ENCODE data around the gene TSPEAR. TPM values are rescaled to one million over a fixed set of nuclear protein-coding genes. Genes with fewer than 3 reads are reported as not detected.

Gene TSPEAR
- total RNA-seq, 1 experiment from 2014 or later, result not detected

DNA sequence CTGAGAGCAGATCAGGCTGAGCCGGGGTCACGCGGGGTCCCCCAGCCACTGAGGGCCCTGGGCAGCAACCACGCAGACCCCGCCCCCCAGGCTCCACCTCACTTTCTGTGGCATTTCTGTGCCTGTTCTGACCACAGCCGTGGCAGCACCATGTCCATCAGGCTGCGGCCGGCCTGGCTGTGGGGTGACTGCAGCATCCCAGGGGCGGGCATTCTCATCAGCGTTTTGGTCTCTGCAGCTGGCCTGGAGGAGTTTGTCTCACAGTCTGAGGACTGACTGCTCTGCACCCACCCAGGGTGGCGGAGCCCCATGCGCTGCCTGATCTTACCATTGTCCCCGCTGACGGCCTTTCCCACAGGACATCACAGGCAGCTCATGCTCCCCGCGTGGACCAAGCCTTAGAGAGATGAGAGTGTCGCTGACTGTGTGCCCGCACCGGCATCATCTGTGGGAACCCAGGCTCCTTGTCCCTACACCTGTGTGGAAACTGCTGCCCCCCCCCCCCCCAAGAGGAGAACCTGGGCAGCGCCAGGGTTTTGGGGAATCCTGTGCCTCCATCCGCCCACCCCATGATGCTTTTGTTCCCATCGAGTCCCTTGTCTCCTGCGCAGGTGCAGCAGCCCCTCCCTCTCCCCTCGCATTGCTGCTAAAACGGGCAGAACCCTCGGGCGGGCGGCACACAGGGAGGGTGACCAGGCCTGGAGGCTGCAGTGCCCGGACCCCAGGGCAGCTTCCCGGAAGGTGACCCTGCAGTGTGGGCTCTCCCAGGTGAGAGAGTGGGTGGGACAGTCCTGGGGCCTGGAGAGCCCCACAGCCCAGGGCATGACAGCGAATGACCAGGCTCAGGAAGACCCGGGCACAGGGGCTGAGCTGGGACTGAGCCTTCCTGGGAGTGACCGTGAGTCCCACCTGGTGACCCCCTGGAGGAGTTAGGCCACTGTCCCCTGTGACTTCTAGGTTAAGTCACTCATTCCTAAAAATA lies 173.2 kb downstream of the TSPEAR start:
- in situ Hi-C loops (cut with HindIII; ENCODE audit: low pct_unique_long_range_greater_than_20kb, low sequenced_read_pairs), result no loop called here
- DNase-seq (ENCODE audit: low read depth), result no peak

DNA sequence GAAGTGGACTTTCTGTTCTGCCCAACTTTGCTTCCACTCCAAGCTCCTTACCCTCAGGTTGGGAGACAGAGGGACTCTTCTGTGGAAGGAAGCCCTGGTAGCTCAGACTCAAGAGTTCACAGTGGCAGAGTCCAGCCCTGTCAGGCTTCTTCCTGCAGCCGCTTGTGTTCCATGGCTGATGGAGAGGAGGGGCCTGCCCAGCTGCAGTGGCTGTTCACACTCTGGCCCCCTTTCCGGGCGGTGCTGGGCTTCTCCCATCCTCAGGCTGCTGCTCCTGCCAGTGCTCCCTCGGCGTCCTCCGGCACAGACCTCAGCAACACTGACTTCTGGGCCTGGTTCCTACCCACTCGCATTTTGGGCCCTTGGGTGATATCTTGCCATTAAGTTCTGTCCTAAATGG lies 175.4 kb downstream of the TSPEAR start:
- in situ Hi-C loops (cut with HindIII; ENCODE audit: low pct_unique_long_range_greater_than_20kb, low sequenced_read_pairs), result no loop called here
- no peak for DNase-seq (ENCODE audit: low read depth)

DNA sequence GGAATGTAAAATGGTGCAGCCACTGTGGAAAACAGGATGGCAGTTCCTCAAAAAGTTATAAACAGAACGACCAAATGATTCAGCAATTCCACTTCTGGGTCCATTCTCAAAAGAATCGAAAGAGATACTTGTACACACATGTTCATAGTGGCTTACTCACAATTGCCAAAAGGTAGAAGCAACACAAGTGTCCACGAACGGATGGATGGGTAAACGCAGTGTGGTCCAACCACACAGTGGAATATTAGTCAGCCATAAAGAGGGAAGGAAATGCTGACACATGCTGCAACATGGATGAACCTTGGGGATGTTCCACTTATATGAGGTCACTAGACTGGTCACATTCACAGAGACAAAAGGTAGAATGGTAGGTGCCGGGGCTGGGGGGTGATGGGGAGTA lies 176.7 kb downstream of the TSPEAR start:
- no peak for DNase-seq (ENCODE audit: low read depth)
- in situ Hi-C loops (cut with HindIII; ENCODE audit: low pct_unique_long_range_greater_than_20kb, low sequenced_read_pairs), result no loop called here

DNA sequence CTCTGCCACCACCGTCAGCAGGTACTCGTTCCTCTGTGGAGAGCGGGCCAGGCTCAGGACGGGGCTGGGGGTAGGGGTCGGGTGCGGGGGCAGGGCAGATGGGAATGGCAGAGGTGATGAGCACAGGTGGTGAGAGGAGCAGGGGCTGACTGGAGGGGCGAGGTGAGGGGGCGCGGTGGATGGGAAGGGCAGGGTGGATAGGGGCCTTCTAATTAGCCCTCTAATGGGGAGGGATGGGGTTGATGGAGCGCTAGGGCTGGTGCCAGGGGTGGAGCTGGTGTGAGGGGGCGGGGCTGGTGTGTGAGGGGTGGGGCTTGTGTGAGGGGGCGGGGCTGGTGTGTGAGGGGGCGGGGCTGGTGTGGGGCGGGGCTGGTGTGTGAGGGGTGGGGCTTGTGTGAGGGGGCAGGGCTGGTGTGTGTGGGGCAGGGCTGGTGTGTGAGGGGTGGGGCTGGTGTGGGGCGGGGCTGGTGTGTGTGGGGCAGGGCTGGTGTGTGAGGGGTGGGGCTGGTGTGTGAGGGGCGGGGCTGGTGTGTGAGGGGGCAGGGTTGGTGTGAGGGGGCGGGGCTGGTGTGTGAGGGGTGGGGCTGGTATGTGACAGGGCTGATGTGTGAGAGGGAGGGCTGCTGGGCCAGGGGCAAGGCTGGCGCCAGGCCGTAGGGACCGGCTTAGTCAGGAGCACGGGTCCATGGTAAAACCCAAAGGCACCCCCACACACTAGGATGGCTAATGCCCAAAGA lies 177.3 kb downstream of the TSPEAR start:
- in situ Hi-C loops (cut with HindIII; ENCODE audit: low pct_unique_long_range_greater_than_20kb, low sequenced_read_pairs), result no loop called here
- DNase-seq (ENCODE audit: low read depth), result no peak

DNA sequence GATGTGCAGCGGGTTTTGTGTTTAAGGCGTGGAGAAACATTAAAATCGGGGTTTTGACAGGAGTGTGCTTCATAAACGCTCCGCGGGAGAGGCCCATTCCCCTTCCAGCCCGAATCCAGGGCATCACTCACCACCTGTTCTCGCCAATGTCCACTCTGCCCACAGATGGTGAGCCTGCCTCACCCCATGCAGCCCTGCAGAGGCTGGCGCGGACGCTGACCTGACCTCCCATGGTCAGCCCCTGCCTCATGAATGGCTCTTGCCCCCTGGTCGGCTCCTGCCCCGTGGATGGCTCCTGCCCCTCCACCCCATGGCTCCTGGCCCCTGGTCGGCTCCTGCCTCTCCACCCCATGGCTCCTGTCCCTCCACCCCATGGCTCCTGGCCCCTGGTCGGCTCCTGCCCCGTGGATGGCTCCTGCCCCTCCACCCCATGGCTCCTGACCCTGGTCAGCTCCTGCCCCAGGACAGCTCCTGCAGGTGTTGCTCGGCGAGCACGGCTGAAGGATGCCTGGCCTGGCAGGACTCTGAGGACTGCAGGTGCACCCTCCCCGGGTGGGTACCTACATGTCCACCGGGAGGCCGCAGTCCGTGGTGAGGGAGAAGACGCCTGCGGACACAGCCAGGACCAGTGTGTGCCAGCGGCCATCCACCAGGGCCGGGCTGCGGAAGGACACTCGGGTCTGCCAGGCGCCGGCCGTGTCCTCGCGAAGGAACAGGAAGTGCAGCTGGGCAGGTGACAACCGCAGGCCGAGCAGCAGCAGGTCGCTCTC lies 178.1 kb downstream of the TSPEAR start:
- in situ Hi-C loops (cut with HindIII; ENCODE audit: low pct_unique_long_range_greater_than_20kb, low sequenced_read_pairs), result no loop called here
- no peak for DNase-seq (ENCODE audit: low read depth)

DNA sequence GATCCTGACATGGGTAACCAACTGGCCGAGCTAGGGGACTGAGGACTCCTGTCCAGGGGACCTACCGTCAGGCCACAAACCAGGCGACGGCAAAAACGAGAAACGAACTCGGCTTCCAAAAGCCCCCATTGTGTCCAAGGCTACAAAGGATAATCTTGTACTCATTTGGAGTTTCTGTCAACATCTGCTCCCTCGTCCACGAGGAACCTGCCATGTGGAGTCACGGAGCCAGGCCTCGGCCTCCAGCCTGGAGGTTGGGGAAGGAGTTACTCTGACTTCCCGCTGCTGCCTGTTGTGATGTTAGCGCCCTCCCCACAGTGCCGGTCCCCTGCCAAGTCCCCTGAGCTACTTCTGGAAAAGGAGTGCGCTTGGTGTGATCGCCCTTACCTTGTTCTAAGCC lies 178.7 kb downstream of the TSPEAR start:
- in situ Hi-C loops (cut with HindIII; ENCODE audit: low pct_unique_long_range_greater_than_20kb, low sequenced_read_pairs), result no loop called here
- DNase-seq (ENCODE audit: low read depth), result no peak

DNA sequence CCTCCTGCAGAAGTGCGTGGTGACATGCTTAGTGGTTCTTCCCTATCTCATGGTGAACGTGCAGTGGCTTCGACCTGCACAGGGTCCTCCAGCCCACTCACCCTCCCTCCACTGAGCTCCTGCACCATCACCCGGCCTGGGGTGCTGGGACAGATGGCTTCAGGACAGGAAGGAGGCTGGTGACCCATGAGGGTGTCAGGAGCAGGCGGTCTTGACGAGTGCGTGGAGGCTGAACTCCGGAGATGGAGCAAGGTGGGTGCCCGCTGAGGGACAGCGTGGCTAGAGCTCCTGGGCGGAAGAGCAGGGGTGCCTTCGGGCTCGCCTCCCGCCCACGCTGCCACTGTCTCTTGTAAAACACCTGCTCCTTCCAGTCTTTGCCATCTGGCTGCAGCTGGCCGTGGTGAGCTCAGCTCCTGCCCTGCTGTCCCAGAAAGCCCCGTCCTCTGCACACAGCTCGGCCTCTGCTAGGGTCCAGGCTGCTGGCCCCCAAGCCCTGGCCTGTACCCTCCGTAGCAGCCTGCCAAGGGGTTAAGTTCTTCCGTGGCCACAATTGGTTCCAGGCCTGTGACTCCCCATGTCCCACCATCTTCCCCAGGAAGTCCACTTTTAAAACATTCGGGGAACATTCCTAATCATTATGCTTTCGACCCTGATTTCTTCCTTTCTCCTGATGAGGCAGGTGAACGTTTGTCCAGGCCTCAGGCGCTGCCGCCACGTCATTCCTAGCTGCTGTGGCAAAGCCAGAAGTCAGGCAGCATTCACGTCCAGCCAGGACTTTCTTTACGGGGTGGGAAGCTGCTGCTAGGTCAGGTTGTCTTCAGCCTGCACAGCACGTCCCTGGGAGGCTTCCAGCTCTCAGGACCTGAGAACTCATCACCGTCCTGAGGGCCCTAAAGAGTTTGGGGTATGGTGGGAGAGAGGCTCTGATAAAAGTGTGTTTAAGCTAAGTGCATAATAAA lies 179.5 kb downstream of the TSPEAR start:
- no peak for DNase-seq (ENCODE audit: low read depth)
- in situ Hi-C loops (cut with HindIII; ENCODE audit: low pct_unique_long_range_greater_than_20kb, low sequenced_read_pairs), result no loop called here

DNA sequence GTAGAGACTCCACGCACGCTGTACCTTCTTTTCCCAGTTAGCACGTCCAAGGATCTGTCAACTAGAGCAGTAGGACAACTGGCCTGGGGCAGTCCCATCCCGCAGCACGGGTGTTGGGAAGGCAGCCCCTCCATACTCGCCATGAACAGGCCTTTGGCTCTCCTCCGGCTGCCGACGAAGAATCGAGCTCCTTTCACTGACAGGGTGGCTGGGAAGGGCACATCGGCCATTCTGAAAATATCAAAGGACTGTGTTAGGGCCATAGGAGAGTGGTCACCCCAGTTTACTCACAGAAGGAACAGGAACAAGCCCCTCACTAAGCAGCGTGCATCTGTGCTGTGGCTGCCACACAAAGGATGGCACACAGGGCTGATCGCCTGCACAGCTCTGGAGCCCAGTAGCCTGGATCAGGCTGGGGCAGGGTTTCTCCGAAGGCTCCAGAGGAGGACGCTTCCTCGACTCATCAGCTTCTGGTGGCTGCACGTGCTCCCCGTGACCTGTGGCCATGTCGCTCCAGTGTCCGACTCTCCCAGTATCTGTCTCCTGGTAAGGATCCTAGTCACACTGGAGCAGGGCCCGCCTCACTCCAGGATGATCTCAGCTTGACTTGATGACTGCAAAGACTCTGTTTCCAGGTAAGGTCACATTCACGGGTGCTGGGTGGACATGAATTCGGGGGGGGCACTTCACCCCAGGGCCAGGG lies 180.3 kb downstream of the TSPEAR start:
- DNase-seq (ENCODE audit: low read depth), result no peak
- in situ Hi-C loops (cut with HindIII; ENCODE audit: low pct_unique_long_range_greater_than_20kb, low sequenced_read_pairs), result no loop called here

DNA sequence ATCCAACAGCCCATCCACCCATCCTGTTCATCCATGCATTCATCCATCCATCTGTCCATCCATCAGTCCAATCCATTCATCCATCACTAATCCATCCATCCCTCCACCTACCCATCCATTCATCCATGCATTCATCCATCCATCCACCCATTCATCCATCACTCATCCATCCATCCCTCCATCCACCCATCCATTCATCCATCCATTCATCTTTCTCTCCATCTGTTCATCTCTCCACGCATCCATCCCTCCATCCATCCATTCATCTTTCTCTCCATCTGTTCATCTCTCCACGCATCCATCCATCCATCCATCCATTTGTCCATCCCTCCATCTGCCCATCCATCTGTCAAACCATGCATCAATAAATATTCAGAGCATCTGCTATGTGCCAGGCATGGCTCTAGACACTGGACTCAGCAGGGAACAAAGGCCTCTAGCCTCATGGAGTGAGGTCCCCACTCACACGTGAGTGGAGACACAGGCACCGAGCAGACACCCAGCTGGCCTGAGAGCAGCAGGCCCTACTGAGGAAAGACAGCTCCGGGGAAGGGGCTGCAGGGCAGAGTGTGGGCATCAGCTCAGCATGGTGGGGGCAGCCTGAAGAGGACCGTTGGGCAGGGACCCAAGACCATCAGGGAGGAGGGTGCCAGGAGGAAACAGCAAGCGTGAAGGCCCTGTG lies 181.0 kb downstream of the TSPEAR start:
- in situ Hi-C loops (cut with HindIII; ENCODE audit: low pct_unique_long_range_greater_than_20kb, low sequenced_read_pairs), result no loop called here
- DNase-seq (ENCODE audit: low read depth), result no peak

DNA sequence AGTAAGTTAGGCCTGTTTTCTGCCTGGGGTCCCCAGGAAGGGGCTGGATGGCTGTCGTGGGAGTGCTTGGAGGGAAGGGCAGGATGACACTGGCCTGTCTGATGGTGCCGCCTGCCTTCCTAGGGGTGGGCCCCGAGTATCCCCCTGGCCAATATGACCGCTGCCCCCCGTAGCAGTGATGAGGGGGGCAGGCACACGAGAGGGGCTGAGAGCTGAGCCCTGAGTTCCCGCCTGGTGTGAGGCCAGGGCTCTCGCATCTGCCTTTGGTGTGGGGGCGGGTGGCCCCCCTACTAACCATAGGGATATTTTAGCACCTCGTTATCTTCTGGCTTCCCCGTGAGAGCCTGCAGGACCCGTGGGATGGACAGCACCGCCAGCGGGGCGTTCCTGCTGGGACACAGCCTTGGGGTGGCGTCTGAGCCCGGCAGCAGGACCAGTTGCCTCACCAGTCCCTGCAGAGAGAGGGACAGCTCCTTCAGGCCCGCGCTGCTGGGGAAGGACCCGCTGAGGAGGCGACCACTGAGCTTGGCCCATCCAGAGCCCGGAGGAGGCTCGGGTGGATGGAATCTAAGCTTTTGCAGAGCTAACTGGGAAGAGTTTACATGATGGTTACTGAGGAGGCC lies 181.8 kb downstream of the TSPEAR start:
- DNase-seq (ENCODE audit: low read depth), result no peak
- in situ Hi-C loops (cut with HindIII; ENCODE audit: low pct_unique_long_range_greater_than_20kb, low sequenced_read_pairs), result no loop called here

DNA sequence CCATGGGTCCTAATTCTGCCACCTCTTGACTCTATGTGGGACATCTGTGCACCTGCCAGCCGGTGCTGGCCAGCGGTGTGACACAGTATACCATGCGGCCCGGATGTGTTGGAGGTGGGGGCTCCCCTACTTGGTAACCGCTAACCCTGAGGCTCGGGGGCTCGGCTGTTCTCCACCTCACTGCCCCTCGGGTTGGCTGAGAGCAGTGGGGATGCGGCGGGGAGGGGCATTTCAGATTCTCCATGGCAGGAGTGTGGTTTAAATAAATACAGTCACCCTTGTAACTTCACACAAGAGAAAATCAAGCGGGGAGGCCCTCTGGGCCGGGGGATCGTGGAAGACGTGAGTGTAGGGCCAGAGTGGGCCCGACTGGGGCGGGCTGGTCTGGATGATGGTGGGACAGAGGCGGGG lies 182.4 kb downstream of the TSPEAR start:
- in situ Hi-C loops (cut with HindIII; ENCODE audit: low pct_unique_long_range_greater_than_20kb, low sequenced_read_pairs), result no loop called here
- DNase-seq (ENCODE audit: low read depth), result no peak

DNA sequence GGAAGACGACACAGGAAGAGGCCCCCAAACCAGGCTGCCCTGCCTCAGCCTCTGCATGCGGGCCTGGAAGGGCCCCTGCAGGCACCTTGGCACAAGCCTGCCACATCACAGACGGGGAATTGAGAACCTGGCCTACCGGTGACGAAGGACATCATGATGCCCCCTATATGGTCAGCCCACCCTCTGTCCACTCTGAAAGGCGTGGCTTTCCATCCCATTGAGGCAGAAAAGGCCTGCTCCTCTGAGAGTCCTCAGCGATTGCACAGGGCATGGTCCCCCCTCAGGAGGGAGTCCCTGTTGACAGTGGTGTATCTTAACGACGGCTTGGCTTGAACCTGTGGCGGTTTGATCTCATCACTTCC lies 182.8 kb downstream of the TSPEAR start:
- DNase-seq (ENCODE audit: low read depth), result no peak
- in situ Hi-C loops (cut with HindIII; ENCODE audit: low pct_unique_long_range_greater_than_20kb, low sequenced_read_pairs), result no loop called here

DNA sequence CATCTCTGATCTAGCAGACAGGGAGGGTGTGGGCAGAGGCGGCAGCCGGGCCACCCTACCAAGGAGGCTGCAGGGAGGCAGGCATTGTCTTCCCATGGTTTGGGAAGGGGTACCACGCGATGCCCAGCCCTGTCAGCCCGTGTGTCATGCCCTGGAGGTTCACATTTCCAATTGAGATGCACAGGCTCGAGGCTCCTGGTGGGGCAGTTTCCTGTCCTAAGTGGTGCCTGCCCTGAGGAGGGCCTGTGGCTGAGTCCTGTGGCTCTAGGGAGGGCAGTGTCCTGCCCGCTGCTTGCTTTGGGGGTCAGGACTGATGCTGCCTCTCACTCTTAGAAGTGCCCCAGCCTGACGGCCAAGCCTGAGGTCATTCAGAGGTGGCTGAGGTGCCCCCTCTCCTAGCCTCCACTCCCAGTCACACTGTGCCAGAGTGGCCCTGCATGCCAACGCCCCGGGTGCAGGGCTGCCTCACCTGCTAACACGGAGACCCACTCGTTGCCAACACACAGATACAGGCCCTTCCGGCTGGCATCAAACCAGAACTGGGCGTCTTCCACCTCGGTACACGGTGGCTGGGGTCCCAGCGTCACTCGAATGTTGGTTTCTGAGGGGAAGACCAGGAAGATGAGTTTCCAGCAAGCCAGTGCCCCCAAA lies 183.3 kb downstream of the TSPEAR start:
- no peak for DNase-seq (ENCODE audit: low read depth)
- in situ Hi-C loops (cut with HindIII; ENCODE audit: low pct_unique_long_range_greater_than_20kb, low sequenced_read_pairs), result no loop called here

DNA sequence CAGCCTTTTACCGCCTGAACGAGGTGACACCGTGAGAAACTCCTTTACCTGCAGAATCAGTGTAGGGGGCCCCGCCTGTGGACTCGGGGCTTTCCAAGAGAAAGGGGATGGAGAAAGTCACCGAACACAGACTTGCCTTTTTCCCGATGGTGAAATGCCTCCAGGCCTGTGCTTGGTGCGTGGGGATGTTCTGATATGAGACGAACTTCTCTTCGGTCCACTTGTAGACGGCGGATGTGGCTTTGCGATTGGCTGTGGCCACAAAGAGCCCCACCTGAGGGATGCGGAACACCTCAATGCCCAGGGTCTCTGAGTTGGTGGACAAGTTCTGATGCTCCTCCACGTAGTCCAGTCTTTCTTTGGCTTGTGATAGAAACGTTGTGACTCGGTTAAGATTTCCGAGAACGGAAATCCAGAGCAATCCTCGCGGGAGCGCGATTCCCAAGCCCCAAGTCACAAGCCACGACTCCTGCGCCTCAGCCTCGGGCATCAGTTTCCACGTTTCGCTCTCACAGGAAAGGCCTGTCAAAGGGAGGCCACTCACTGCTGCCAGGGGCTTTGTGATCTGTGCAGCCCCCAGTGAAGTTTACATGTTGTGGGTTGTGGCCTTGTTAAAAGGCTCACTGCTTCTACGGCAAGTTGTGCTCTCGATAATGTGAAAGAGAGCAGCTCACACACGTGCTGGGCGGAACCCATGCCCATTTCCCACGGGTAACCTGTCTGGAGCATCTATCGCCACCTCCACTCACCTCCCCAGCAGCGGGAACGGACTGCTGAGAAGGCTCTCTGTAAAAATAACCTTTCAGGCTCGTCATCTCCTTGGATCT lies 184.0 kb downstream of the TSPEAR start:
- in situ Hi-C loops (cut with HindIII; ENCODE audit: low pct_unique_long_range_greater_than_20kb, low sequenced_read_pairs), result no loop called here
- DNase-seq (ENCODE audit: low read depth), result no peak
